Hematopoietic multipotent progenitor cell treated with erythropoietin and hydrocortisone succinate and interleukin-3 and kit ligand, for 8 days (in vitro differentiated cells): ENCODE data around the gene ASPSCR1.

Experiments used
- DNase-seq: peaks from one replicate; pipeline ENCODE4 v3.0.0-alpha.2; 2015

ASPSCR1 gene

DNA sequence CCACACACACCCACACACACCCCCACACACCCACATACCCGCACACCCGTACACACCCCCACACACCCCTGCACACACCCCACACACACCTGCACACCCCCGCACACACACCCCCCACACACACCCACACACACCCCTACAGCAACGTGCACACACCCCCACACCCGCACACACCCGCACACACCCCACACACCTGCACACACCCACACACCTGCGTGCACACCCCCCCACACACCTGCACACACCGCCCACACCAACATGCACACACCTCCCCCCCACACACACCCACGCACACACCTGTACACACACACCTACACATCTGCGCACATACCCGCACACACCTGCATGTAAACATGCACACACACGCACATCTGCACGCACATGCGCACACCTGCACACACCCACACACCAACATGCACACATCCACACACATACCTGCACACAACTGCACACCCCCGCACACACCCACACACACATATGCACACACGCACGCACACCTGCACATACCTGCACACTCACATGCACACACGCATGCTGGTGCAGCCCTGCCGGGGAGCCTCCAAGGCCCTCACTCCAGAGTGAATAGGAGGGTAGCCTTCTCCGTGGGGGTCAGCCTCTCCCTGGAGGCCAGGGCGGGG is 7.5 kb downstream of the ASPSCR1 start:
- no peak for DNase-seq

DNA sequence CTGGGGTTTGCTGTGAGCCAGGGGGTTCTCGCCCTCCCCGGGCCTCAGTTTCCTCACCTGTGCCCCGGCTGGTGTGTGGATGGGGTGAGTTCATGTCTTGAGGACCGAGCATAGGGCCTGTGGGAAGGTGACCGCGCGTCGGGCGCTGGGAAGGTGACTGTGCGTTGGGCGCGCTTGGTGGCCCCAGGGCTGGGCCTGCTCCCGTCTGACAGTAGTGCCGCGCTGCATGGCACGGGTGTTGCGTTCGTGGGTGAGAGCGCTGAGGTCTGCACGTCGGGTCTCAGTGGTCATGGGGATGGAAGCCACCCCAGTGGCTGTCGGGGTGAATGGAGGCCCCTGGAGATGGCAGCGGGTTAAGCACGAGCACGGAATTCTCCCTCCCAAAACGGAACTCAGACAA is 9.2 kb downstream of the ASPSCR1 start:
- DNase-seq: no peak

DNA sequence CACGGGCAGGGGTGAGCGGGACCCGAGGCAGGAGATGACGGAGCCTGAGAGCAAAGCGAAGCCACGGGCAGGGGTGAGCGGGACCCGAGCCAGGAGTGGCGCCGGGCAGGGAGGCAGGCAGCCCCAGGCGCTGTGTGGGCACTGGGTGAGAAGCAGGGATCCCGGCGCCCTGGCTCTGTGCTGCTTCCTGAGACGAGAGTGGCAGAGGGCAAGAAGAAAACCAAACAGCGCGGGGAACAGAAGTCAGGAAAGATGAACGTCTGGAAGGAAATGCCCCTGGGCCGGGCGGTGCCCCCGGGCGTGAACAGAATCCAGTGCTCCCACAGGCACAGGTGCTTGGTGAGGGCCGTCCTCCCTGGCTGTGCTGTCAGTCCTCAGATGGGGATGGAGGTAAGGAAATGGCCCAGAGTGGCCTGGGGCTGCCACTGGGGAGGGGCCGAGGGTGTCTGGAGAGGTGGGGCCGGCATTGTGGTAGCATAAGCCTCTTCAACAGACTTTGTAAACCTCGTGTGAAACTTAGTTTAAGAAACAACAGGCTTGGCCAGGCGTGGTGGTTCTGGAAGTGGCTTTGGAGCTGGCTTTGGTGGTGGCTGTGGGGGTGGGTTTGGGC is 9.8 kb downstream of the ASPSCR1 start:
- DNase-seq: no peak

DNA sequence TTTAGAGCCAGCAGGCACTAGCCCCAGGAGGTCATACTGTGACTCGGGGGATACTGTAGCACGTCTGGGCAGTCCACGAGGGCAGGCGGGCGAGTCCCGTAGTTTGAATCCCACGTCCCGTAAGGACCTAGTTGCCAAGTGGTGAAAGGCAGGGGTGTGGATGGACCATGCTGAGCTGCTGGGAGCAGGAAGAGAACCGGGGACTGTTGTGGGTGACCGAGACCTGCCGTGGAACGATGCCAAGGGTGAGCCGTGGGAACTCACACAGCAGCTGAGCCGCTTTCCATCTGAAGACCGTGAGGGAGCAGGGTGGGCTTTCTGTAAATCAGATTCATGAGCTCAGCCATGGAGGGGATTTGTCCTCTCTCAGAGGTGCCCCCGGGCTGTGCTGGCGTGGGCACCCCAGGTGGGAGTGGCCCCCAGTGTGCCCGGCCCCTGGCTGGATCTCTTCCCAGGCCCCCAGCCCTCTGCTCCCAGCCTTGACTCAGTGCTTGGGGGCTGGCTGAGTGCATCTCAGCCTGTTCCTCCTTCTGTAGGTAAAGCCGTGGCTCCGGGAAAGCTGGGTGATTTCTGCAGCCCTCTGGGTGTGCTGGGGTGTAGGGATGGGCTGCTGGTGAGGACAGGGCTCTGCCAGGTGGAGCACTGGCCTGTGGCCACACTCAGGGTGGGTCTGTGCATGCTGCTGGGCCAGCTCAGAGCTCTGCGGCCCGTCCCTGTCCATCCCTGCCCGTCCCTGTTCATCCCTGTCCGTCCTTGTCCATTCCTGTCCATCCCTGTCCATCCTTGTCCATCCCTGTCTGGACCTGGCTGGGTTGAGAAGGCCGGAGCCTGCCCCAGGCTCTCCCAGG is 13.6 kb downstream of the ASPSCR1 start:
- DNase-seq: no peak

DNA sequence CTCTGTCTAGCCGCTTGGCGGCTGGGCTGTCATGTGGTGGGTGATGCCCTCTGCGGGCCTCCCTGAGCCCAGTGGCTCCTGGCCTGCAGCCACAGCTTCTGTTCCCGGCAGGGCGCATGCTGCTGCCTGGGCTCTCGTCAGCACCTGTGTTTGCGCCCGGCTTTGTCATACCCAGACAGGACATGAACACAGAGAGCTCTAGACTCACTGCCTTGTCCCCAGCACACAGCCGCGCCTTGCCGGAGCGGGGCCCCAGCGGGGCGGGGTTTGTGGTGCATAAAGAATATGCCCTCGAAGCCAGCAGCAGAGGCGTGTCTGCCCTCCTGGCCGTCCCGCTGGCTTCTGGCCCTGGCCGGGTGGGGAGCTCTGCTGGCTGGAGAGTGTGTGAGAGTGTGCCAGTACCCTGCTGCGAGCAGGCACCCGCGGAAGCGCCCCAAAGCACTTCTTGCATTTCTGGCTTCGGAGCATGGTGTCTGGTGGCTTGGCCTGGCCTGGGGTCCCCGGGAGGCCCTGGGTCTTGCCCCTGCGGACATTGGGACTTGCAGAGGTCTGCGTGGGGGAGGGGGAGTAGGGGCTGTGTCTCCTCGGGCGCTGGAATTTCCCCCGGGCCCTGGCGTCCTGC is 14.4 kb downstream of the ASPSCR1 start:
- DNase-seq: peak; percentile 61

DNA sequence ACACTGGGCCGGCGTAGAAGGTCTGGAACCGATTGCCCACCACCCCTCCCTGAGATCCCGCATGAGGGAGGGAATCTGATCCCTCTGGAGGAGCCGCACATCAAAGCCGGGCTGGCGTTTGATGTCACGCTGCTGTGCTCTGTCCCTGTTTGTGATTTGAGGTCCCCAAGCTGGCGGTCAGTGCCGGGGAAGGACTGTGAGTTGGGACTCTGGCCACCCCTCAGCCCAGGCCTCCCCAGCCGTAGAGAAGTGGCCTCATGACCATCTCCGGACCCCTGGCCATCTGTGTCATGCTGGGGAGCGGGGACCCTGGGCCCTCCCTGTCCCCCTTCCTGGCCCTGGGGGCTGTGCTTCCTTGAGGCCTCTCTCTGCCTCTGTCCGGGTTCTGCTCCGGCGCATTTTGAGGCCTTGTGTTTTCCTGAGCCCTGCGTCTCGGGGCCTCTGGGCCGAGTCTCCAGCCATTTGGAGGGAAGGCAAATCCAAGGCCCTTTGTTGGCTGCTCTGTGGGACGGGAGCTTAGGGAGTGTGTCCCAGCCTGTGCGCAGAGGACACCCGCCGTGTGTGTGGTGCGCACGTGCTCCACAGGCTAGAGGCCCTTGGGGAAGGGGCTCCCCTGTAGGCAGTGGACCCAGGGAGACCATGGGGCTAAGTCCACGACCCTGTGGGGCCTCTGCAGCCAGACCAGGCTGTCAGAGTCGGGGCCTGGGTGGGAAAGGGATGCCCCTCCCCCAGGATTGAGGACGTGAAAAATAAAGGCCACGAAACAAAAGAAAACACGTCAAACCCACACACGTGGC is 15.1 kb downstream of the ASPSCR1 start:
- DNase-seq: no peak

DNA sequence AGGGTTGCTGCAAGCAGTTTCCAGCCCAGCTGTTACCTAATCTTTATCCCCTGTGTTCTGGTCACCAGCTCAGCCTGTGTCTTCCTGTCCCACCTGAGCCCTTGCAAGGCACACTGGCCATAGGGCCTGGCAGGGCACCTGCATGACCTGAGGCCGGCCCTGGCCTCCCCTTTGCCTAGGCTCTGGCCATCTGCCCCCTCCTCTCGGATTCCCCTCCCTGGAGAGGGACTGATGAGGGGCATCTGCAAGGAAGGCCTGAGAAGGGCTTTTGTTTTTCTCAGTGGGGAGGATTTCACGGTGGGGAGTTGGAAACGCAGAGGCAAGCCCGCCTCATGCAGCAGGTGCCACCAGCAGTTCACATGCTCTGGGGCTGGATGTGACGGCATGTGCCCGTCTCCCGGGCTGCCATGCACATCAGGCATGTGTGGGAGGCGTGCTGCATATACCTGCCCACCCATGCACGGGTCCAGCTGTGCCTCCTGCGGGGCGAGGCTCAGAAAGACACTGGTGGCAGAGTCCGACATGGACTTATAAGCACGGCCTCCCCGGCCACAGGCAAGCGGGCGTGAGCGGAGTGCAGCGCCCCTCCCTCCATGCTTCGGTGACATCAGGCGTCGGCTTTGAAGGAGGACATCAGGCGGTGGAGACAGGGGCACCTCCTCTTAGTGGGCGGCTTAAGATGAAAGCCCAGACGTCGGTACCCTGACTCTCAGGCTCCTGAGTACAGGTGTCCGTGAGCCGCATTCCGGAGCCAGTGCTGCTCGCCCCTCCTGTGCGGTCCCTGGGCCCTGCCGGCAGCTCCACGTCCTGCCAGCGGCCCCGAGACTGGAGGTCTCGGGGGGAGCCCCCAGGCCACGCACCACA is 16.5 kb downstream of the ASPSCR1 start:
- no peak for DNase-seq

DNA sequence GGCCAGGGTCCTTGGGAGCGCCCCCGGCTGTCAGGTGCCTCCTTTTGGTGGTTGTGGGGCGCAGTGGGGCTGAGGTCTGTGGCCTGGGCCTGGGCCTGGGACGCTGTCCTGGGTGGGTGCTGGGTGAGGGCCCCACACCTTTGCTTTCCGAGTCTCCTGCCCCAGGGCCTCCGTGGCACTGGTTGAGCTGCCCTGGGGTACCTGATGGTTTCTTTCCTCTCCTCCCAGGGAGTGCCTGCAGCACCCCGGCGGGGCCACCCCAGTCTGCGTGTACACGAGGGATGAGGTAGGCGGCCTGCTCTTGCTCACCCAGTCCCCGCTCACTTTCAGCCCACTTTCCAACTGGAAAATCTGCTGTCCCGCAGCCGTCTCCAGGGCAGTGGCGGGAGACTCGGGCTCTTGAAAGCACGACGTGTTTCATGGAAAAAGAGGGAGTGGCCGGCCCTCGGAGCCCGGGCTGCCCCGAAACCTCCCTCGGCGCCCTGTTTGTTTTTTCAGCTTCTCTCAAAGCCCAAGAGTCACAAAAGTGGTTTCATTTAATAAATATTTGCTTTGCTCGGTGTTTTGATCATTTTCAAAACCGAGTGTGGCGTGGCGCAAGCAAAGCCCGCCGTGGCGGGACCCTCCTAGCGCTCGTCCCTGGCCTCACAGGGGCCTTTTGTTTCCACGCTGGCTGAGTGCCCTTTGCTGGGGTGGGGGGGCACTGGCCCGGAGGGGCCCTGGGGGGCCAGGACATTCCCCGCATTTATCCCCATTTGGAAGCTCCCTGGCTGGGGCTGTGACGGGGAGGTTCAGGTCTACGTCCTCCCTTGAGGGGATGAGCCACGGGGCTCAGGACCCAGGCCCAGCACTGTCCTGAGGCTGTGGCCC is 17.4 kb downstream of the ASPSCR1 start:
- no peak for DNase-seq

DNA sequence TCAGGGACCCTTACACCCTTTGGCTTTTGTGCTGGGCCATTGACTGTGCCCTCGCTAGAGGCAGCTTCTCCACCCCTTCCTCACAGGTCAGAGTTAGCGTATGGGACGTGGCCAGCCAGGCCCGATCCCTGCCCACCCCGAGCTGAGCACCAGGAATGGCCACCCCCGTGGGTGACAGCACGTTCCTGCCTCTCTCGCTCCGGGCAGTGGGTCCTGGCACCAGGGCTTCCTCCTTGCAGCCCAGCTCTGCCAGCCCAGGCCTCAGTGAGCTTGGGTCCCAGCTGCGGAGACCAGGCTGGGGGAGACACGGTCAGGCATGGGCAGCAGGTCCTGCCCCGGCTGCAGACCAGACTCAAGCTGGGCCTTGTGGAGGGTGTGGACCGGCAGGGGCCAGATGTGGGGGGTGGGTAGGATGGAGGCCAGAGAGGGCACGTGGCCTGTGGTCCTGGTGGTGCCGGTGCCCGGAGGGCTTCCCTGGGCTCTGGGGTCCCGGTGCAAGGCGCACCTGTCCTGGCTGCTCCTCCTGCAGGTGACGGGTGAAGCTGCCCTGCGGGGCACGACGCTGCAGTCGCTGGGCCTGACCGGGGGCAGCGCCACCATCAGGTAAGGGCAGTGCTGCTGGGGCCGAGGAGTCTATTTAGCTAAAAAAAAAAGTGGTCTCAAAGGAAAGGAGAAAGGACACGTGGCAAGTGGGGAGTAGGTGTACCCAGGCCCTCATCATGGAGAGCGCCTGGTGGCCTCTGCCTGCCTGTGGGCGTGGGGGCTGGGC is 18.2 kb downstream of the ASPSCR1 start:
- no peak for DNase-seq

DNA sequence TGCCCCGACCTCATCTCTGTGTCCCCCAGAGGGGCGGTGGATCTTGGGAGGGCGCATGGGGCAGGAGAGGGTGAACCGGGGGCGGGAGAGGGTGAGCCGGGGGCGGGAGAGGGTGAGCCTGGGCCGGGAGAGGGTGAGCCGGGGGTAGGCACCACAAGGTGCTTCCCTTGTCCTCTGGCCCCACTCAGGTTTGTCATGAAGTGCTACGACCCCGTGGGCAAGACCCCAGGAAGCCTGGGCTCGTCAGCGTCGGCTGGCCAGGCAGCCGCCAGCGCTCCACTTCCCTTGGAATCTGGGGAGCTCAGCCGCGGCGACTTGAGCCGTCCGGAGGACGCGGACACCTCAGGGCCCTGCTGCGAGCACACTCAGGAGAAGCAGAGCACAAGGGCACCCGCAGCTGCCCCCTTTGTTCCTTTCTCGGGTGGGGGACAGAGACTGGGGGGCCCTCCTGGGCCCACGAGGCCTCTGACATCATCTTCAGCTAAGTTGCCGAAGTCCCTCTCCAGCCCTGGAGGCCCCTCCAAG is 18.9 kb downstream of the ASPSCR1 start:
- DNase-seq: no peak

DNA sequence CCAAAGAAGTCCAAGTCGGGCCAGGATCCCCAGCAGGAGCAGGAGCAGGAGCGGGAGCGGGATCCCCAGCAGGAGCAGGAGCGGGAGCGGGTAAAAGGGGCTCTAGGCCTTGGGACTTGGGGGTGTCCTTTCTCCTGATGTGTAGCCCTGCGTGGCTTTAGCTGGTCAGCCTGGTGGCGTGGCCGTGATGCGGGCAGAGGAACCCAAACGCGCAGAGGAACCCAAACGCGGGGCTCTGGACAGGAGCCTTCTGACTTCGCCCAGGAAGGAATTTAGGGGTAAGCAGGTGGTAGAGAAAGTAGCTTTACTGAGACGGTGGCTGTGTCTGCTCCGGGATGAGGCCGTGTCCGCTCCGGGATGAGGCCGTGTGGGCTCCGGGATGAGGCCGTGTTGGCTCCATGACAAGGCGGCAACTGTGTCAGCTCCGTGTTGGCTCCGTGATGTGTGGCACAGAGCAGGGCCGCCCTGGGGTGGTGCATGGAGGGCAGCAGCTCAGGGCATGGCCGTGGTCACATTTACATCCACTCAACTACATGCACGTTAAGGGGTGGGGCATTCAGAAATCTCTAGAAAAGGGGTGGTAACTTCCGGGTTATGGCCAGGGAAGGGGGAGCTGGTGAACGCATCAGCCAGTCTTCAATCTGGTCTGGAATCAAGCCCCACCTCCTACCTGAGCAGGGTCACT is 19.5 kb downstream of the ASPSCR1 start:
- DNase-seq: no peak

DNA sequence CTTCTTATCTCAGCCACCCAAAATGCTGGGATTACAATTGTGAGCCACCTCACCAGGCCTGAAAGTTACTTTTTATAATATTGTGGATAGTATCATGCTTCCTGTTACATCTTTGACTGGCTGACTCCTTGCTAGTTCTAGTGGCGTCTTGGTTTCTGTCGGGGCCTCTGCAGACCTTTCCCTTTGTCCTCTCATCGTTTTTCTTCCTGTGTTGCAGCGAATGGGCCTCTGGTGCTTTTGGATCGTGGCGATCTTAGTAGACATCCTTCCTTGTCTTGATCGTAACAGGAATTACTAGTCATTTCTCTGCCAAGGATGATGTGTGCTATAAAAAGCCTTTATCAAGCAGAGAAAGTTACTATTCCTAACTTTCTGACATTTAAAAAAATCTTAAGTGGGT is 20.8 kb downstream of the ASPSCR1 start:
- no peak for DNase-seq

DNA sequence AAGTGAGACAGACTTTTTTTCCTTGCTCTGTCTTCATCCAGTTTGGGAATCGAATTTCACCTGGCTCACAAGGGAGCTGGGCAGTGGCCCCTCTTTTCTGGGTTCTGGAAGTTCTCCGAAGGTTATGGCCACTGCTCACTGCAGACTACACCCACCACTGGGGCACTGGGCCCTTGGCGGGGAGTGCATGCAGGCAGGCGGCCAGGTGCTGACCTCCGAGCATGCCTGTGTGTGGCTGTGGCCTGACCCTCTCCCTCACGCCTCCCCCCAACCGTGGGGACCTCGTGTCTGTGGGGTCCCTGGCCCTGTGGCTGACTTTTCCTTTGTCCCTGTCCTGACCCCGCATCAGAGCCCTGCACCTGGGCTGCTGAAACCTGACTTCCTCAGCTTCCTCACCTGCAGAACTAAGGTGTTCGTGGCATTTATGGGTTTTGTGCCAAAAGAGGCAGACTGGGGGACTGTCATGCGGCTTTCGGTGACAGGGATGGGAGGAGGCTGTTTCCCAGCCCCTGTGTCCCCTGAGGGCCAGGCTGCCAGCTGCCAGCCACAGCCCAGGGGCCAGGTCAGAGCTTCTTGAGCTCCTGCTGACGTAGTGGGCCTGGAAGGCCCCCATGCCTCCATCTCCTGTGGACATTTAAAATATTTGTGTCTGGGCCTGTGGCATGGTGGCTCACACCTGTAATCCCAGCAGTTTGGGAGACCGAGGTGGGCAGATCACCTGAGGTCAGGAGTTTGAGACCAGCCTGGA is 21.4 kb downstream of the ASPSCR1 start:
- DNase-seq: no peak

DNA sequence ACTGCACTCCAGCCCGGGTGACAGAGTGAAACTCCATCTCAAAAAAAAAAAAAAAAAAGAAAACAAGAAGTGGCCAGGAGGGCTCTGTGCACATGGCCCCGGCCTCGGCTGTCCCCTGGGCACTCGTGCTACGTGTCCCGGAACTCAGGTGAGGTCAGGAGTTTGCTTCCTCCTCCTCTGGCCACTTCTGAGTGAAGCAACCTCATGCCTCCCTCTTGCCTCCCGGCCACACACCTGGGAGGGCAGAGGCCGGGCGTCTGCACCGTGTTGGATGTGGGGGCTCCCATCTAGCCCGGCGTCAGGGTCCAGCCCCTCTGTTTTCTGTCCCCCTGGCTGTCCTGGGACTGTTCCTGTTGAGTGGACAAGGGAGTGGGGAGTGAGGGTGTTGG is 22.2 kb downstream of the ASPSCR1 start:
- no peak for DNase-seq

DNA sequence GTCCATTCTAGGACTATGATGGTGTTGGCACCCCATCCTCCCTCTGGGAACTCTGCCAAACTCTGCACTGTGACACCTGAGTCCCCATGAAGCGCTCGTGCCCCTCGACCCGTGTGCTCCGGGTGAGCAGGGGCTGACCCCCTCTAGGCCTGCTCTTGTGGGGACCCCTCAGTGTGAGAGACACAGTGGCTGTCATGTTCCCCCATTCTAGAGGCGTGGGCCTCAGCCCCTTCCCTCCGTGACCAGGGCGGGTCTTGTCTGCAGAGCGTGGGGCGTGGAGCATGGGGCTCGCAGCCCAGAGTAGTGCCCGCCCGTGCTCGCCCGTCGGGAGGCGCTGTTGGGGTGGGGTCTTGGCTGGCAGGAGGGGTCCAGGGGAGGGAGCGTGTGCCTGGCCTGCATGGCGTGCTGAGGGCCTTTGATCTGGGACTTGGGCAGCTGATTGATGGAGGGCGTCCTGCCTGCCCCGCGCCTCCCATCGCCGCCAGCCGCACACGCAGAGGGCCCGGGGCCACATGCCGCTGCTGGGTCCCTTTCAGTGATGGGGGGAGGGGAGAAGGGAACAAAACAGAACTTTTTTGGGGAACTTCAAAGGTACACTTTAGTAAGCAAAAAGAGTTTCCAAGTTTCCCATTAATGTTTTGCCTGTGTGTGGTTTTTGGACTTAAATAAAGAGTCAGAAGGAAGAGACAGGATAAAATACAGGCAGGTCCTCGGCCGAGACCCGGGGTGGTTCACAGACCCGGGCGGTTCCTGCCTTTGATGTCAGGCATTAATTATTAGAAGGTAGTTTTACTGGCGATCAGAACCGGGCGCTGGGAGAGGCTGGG is 22.8 kb downstream of the ASPSCR1 start:
- no peak for DNase-seq

DNA sequence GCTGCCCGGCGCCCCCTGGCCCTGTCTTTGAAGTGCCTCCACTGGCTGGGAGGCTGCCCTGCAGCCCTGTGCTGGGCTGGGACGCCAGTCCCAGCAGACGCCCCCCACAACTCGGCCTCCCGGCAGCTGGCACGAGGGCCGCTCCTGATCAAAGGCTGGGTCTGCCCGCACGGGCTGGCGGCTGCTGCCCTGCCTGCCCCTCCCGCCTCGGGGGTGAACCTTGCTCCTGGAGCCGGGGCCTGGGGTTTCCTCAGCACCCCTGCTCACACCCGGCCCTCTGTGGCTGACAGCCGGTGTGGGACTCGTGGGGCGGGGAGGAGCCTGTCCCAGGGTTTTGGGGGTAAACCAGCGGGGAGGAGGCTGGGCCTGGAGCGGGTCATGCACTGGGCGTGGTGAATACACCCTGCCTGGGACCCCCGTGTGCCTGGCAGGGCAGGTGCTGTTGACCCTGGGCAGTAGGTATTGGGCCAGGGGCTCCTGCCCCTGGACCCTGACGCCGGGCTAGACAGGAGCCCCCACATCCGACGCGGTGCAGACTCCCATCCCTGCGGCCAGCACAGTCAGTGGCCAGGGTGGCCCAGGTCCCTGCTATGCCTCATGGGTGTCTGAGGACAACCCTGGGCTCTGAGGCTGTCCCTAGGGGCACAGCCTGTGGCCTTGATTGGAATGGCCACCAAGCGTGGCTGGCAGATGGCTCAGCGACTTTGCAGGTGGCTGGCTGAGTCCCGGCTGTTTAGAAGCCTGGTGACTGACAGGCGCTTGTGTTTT is 23.6 kb downstream of the ASPSCR1 start:
- no peak for DNase-seq
